Measurements from ENCODE around the gene GABRE.

GABRE gene, protein sequence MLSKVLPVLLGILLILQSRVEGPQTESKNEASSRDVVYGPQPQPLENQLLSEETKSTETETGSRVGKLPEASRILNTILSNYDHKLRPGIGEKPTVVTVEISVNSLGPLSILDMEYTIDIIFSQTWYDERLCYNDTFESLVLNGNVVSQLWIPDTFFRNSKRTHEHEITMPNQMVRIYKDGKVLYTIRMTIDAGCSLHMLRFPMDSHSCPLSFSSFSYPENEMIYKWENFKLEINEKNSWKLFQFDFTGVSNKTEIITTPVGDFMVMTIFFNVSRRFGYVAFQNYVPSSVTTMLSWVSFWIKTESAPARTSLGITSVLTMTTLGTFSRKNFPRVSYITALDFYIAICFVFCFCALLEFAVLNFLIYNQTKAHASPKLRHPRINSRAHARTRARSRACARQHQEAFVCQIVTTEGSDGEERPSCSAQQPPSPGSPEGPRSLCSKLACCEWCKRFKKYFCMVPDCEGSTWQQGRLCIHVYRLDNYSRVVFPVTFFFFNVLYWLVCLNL

GRCh38 chrX:151974336-151975227 is at the start of gene GABRE:
GABRE (minus strand) TSS chrX:151974676; CDS start chrX:151974625, 51 bp downstream.
- no peaks in the 10 kb centered on the region for H3K36me3 ChIP-seq (ENCODE audit: control insufficient read depth, insufficient read depth, low read length)
- H3K9ac ChIP-seq, result no peak within 1 kb of the TSS
- peak within 1 kb of the TSS; percentile 47 for H3K27ac ChIP-seq
- TF ChIP-seq, protein P1, sequence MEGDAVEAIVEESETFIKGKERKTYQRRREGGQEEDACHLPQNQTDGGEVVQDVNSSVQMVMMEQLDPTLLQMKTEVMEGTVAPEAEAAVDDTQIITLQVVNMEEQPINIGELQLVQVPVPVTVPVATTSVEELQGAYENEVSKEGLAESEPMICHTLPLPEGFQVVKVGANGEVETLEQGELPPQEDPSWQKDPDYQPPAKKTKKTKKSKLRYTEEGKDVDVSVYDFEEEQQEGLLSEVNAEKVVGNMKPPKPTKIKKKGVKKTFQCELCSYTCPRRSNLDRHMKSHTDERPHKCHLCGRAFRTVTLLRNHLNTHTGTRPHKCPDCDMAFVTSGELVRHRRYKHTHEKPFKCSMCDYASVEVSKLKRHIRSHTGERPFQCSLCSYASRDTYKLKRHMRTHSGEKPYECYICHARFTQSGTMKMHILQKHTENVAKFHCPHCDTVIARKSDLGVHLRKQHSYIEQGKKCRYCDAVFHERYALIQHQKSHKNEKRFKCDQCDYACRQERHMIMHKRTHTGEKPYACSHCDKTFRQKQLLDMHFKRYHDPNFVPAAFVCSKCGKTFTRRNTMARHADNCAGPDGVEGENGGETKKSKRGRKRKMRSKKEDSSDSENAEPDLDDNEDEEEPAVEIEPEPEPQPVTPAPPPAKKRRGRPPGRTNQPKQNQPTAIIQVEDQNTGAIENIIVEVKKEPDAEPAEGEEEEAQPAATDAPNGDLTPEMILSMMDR (IDR thresholded peaks at IDR 0.05), result no peak
- no peaks in the 10 kb centered on the region for H3K9me3 ChIP-seq (ENCODE audit: control insufficient read depth, low read length)
- H3K4me3 ChIP-seq (ENCODE audit: low read depth, low read length), result peak within 1 kb of the TSS; percentile 63
- no peaks in the 10 kb centered on the region for H3K79me2 ChIP-seq
- no peaks in the 10 kb centered on the region for H3K27me3 ChIP-seq (ENCODE audit: control insufficient read depth, insufficient read depth, low read length)
- H3K4me2 ChIP-seq (ENCODE audit: low read length), result peak within 1 kb of the TSS; percentile 72
- no peaks in the 10 kb centered on the region for H3K4me1 ChIP-seq
- peak within 1 kb of the TSS; percentile 66 for H2AFZ ChIP-seq

- H3K79me2 ChIP-seq, result no peaks in the 10 kb centered on the region
- H3K4me3 ChIP-seq (ENCODE audit: low read depth, low read length), result no peak overlapping the region
- no peaks in the 10 kb centered on the region for H3K27me3 ChIP-seq (ENCODE audit: control insufficient read depth, insufficient read depth, low read length)
Measured at GRCh38 chrX:152020888-152021287, 46.4 kb upstream of the GABRE start.

DNA sequence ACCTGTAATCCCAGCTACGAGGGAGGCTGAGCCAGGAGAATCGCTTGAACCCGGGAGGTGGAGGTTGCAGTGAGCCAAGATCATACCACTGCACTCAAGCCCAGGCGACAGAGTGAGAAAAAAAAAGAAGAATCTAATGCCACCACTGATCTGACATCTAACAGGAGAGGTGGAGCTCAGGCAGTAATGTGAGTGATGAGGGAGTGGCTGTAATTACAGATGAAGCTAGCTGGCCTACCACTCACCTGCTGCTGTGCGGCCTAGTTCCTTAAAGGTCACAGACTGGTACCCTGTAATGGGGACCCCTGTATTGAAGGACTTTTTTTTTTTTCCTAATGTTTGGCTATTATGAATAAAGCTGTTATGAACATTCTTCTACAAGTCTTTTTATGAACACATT is 25.3 kb upstream of the GABRE start:
- Histone ChIP-seq H3K4me1 (no peaks in the 10 kb centered on the region), H3K79me2 (no peaks in the 10 kb centered on the region), H3K4me3 (ENCODE audit: low read depth, low read length) (no peak overlapping the region), H3K9ac (no peak overlapping the region), H3K9me3 (ENCODE audit: control insufficient read depth, low read length) (no peaks in the 10 kb centered on the region), H3K36me3 (ENCODE audit: control insufficient read depth, insufficient read depth, low read length) (no peaks in the 10 kb centered on the region), H3K4me2 (ENCODE audit: low read length) (no peak overlapping the region), H3K27me3 (ENCODE audit: control insufficient read depth, insufficient read depth, low read length) (no peaks in the 10 kb centered on the region), H3K27ac (no peak overlapping the region), H2AFZ (no peak overlapping the region)
- TF ChIP-seq, protein P1 (IDR thresholded peaks at IDR 0.05), result no peak

More at GRCh38 chrX:152020888-152021287, 46.4 kb upstream of the GABRE start:
- no peak overlapping the region for H3K4me2 ChIP-seq (ENCODE audit: low read length)
- no peaks in the 10 kb centered on the region for H3K36me3 ChIP-seq (ENCODE audit: control insufficient read depth, insufficient read depth, low read length)
- H3K9ac ChIP-seq, result no peak overlapping the region
- TF ChIP-seq, protein P1 (IDR thresholded peaks at IDR 0.05), result no peak
- H3K27ac ChIP-seq, result no peak overlapping the region
- H2AFZ ChIP-seq, result no peak overlapping the region
- no peaks in the 10 kb centered on the region for H3K9me3 ChIP-seq (ENCODE audit: control insufficient read depth, low read length)
- H3K4me1 ChIP-seq, result no peaks in the 10 kb centered on the region

DNA sequence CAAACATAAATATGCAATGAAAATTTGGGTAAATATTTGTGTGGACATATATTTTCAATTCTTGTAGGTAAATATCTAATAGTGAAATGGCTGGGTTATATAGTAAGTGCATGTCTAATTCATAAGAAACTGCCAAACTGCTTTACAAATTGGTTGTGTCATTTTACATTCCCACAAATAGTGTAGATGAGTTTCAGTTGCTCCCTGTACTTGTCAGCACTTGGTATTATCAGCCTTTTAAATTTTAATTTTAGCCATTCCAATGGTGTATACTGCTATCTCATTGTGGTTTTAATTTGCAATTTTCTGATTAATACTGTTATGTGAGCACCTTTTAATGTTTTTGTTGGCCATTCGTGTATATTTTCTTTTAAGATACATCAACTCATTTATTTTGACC is 23.1 kb upstream of the GABRE start:
- no peak overlapping the region for H2AFZ ChIP-seq
- H3K4me3 ChIP-seq (ENCODE audit: low read depth, low read length), result no peak overlapping the region
- no peaks in the 10 kb centered on the region for H3K4me1 ChIP-seq
- no peaks in the 10 kb centered on the region for H3K9me3 ChIP-seq (ENCODE audit: control insufficient read depth, low read length)
- no peak overlapping the region for H3K27ac ChIP-seq
- H3K27me3 ChIP-seq (ENCODE audit: control insufficient read depth, insufficient read depth, low read length), result no peaks in the 10 kb centered on the region
- TF ChIP-seq, protein P1 (IDR thresholded peaks at IDR 0.05), result no peak
- H3K9ac ChIP-seq, result no peak overlapping the region
- no peaks in the 10 kb centered on the region for H3K36me3 ChIP-seq (ENCODE audit: control insufficient read depth, insufficient read depth, low read length)
- no peak overlapping the region for H3K4me2 ChIP-seq (ENCODE audit: low read length)
- H3K79me2 ChIP-seq, result no peaks in the 10 kb centered on the region

All from parathyroid adenoma (tissue), 2 donors.